GM19455 (cell line): ENCODE results near the gene SESN2.

Source experiments
- ATAC-seq: cut with Tn5 transposase; IDR thresholded peaks from one replicate; pipeline ENCODE4 v1.9.1; 2021; ENCODE audit not compliant: unreplicated experiment

The SESN2 gene

GRCh38 chr1:28282426-28283407, 23.4 kb downstream of the SESN2 start:
- ATAC-seq: no peak

- no peak for ATAC-seq
These were observed 26.8 kb downstream of the SESN2 start for GRCh38 chr1:28286111-28286510.

GRCh38 chr1:28288487-28288886, 29.2 kb downstream of the SESN2 start:
- ATAC-seq: no peak

- no peak for ATAC-seq
These were observed 31.5 kb downstream of the SESN2 start for GRCh38 chr1:28290851-28291250.

GRCh38 chr1:28291711-28292110, 32.4 kb downstream of the SESN2 start:
- no peak for ATAC-seq

GRCh38 chr1:28295936-28296335, 36.6 kb downstream of the SESN2 start:
- no peak for ATAC-seq

GRCh38 chr1:28296401-28297261, 37.3 kb downstream of the SESN2 start:
- no peak for ATAC-seq

- no peak for ATAC-seq
These were observed 38.5 kb downstream of the SESN2 start for GRCh38 chr1:28297826-28298225.

GRCh38 chr1:28298438-28298837, 39.1 kb downstream of the SESN2 start:
- no peak for ATAC-seq

GRCh38 chr1:28301368-28302174, 42.3 kb downstream of the SESN2 start:
- ATAC-seq: no peak

- ATAC-seq: no peak
These were observed 42.9 kb downstream of the SESN2 start for GRCh38 chr1:28302247-28302646.

- ATAC-seq: no peak
These were observed 47.1 kb downstream of the SESN2 start for GRCh38 chr1:28306301-28306949.

GRCh38 chr1:28308750-28309149, 49.4 kb downstream of the SESN2 start:
- ATAC-seq: no peak

- no peak for ATAC-seq
These were observed 50.4 kb downstream of the SESN2 start for GRCh38 chr1:28309702-28310101.

GRCh38 chr1:28313702-28314546, 54.6 kb downstream of the SESN2 start:
- no peak for ATAC-seq

- ATAC-seq: no peak
These were observed 55.2 kb downstream of the SESN2 start for GRCh38 chr1:28314547-28314941.

- no peak for ATAC-seq
These were observed 57.7 kb downstream of the SESN2 start for GRCh38 chr1:28317014-28317413.

GRCh38 chr1:28322194-28322593, 62.9 kb downstream of the SESN2 start:
- ATAC-seq: no peak

- ATAC-seq: no peak
These were observed 64.4 kb downstream of the SESN2 start for GRCh38 chr1:28323720-28324119.

GRCh38 chr1:28326515-28326914, 67.2 kb downstream of the SESN2 start:
- ATAC-seq: no peak
